ENCODE measurements around the gene SMC3. TPM values are rescaled to one million over a fixed set of nuclear protein-coding genes. Genes with fewer than 3 reads are reported as not detected.

SMC3 gene
- 10 to 100 TPM; 16.2 to 32.4 (median 28.1) TPM for total RNA-seq

DNA sequence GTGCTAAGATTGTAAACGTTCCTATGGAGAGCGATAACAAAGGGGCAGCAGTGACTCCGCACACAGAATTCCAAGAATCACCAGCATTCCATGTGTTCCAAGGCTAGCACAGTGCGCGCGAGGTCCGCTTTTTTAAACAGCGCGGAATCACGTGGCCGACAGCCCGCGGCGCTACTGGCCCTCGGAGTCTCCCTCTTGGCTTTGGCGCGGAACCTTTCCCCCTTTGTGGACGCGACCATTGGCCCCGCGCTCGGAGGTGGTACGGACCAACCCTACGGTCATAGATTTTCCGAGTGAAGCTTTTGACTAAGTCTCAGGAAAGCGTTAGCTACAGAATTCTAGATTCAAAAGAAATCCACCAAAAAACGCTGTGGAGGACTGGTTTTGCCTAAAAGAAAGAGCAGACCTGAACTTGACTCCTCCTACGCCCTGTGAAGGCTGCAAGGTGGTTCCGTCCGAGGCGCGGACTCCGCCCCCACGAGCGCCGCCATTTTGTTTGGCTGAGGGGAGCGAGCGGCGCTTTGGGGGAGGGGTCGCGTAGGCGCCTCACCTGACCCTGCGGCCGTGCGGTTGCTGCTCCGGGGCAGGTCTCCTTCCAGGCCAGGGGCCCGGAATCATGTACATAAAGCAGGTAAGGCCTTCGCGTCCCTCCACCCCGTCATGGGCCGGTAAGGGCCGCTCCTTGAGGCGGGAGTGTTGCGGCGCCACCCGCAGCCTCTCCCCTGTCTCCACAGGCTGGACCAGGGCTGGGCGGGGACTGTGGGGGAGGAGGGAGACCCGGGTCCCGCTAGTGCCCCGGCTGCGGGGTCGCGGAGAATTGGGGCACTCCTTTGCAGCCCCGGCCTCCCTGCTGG is at the start of gene SMC3:
Gene SMC3, plus strand, starts transcription at position 495 of the 854 bp plus-strand sequence. Its CDS starts 122 bp downstream, at position 617.
- H3K4me1 ChIP-seq = peaks cover 8 to 51% (median 29%) of the 10 kb centered on the region in 3 donors
- H3K27ac ChIP-seq = peak within 1 kb of the TSS; percentile 91 to 98 (median 94)
- DNase-seq = peak; percentile 43
- H3K36me3 ChIP-seq = no peaks in the 10 kb centered on the region
- peak within 1 kb of the TSS; percentile 84 to 100 (median 92) for H3K4me3 ChIP-seq
- intact Hi-C loops (cut with DNase I) = no loop called here
- TF ChIP-seq, protein P1, sequence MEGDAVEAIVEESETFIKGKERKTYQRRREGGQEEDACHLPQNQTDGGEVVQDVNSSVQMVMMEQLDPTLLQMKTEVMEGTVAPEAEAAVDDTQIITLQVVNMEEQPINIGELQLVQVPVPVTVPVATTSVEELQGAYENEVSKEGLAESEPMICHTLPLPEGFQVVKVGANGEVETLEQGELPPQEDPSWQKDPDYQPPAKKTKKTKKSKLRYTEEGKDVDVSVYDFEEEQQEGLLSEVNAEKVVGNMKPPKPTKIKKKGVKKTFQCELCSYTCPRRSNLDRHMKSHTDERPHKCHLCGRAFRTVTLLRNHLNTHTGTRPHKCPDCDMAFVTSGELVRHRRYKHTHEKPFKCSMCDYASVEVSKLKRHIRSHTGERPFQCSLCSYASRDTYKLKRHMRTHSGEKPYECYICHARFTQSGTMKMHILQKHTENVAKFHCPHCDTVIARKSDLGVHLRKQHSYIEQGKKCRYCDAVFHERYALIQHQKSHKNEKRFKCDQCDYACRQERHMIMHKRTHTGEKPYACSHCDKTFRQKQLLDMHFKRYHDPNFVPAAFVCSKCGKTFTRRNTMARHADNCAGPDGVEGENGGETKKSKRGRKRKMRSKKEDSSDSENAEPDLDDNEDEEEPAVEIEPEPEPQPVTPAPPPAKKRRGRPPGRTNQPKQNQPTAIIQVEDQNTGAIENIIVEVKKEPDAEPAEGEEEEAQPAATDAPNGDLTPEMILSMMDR (IDR thresholded peaks at IDR 0.05) = no peak
- peak in 2 of 4 donors; percentile 33 to 63 for TF ChIP-seq POLR2A (IDR thresholded peaks at IDR 0.05)
- 0% methylated on average over 8 to 22 of the region's 64 CpGs for WGBS, 2 donors
- peaks cover 0 to 25% (median 0%) of the 10 kb centered on the region in 4 donors for H3K27me3 ChIP-seq
- H3K9me3 ChIP-seq = no peaks in the 10 kb centered on the region

DNA sequence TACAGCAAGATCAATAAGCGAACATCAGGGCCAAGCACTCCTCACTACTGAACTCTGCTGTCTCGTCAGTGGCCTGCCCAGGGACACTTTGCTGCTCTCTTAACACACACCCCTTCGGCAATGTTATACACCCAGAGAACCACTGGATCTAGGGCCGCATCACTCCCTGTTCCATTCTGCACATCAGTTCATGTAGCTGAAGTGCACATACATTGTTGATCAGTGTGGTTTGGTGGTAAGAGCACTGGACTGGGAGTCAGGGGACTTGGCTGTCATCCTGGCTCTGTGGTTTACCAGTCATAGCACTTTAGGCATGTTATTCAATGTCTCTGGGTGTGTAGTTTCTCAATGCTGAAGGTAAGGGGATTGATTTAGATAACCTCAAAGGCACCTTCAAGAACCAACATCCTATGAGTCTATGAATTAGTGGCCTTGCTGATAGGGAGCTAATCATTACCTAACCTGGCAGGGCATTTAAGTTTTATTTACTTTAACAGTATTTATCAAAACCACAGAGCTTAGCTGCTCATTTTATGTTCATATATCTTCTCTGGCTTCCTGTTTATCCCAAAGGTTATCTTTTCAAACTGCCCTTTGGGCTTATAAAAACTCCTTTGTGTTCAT is 45.0 kb upstream of the SMC3 start:
- Histone ChIP-seq H3K4me1 (no peaks in the 10 kb centered on the region), H3K36me3 (no peaks in the 10 kb centered on the region), H3K4me3 (no peak overlapping the region), H3K9me3 (no peaks in the 10 kb centered on the region), H3K27me3 (no peaks in the 10 kb centered on the region), H3K27ac (no peak overlapping the region)
- no peak for DNase-seq
- intact Hi-C loops (cut with DNase I) = no loop called here
- 94 to 98% methylated on average over 4 of the region's 4 CpGs for WGBS, 2 donors
- no peak for TF ChIP-seq POLR2A (IDR thresholded peaks at IDR 0.05)
- TF ChIP-seq, protein P1 (IDR thresholded peaks at IDR 0.05) = no peak

DNA sequence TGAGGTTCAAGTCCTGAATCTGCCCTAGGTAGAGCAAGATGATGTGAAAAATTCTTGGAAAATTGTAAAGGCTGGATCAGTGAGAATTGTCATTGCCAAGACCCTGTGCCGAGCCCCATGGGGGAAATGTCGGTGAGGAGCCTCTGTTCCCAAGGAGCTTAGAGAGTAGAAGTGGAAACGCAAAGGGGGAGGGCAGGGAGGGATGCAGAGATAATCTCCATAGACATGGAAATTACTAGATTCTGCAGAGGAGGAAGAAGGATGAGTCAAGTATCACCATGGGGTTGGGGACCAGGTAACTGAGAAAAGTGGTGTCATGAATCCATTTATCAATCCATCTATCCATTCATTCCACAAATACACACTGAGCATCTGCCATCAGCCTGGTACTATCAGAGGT is 43.8 kb upstream of the SMC3 start:
- Histone ChIP-seq H3K4me1 (no peaks in the 10 kb centered on the region), H3K27me3 (no peaks in the 10 kb centered on the region), H3K27ac (no peak overlapping the region), H3K9me3 (no peaks in the 10 kb centered on the region), H3K4me3 (no peak overlapping the region), H3K36me3 (no peaks in the 10 kb centered on the region)
- intact Hi-C loops (cut with DNase I) = no loop called here
- TF ChIP-seq POLR2A (IDR thresholded peaks at IDR 0.05) = no peak
- TF ChIP-seq, protein P1 (IDR thresholded peaks at IDR 0.05) = no peak
- WGBS, 2 donors = 95 to 96% methylated on average over 3 of the region's 3 CpGs
- DNase-seq = no peak

DNA sequence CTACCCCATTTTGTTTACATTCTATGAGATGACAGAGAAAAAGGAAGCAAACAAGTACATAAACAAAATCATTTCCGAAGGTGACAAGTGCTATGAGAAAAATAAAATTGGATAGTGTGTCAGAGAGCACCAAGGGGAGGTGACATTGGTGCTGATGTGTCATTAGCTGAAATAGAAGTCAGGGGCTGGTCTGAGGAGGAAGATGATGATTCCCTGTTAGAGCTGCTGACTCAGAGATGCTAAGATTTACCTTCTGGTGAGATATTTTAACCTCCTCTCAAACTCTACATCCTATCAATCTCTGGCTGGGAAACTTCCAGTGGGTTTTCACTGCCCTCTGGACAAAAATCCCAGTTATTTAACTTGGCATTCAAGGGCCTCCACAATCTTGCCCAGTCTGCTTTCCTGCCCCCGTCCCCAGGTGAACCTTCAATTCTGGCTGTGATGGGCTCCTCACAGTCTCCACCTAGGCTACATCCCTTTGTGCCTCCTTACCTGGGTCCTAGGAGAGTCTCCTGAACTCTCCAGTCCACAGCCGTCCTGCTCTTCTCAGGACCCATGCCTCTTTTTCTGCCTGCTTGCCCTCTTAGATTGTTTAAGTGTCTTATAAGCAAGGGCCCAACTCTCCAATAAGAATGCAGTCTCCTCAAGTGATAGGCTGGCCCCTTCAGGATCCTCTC is 43.2 kb upstream of the SMC3 start:
- H3K27me3 ChIP-seq = no peaks in the 10 kb centered on the region
- TF ChIP-seq POLR2A (IDR thresholded peaks at IDR 0.05) = no peak
- TF ChIP-seq, protein P1 (IDR thresholded peaks at IDR 0.05) = no peak
- no peak for DNase-seq
- no peak overlapping the region for H3K27ac ChIP-seq
- no peaks in the 10 kb centered on the region for H3K9me3 ChIP-seq
- H3K36me3 ChIP-seq = no peaks in the 10 kb centered on the region
- H3K4me3 ChIP-seq = no peak overlapping the region
- WGBS, 2 donors = 84 to 86% methylated on average over 3 of the region's 3 CpGs
- peaks cover 0 to 3% (median 0%) of the 10 kb centered on the region in 3 donors for H3K4me1 ChIP-seq
- intact Hi-C loops (cut with DNase I) = no loop called here

All from esophagus squamous epithelium (tissue), 5 donors.